Measurements from ENCODE around the gene IGFL2.

DNA sequence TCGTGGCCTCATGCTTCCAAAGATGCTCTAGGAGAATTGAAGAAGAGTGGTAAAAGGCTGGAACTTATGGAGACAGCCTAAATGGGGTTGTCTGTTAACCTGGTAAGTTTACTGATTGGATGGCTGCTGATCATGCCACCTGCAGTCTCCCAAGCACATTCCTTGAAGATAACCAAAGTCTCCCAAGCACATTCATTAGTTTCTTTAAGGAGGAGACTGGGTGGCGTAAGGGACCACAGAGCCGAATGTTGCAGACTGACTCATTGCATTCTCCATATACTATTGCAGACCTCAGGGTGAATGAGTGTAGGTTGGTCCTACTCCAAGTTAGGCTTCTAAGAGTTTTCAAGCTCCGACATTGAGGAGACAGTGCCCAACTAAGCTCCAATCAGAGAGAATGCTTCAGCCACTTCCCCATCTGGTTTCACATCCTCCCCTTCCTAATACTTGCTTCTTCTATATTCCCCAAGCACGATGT, 23.4 kb upstream of the IGFL2 start, which contains the start of gene IGFL3:
- TF ChIP-seq POLR2AphosphoS5 (IDR thresholded peaks at IDR 0.05): no peak
- TF ChIP-seq POLR2A (IDR thresholded peaks at IDR 0.05): no peak
- no peak for TF ChIP-seq CTCF (IDR thresholded peaks at IDR 0.05)
